Anterior cingulate cortex (tissue), 58 donors: Measurements from ENCODE around the gene SCARB1.
"Not testable (repeated sequence)": the region's sequence is repeated elsewhere in the genome, so short reads cannot be mapped to it uniquely, and the experiment has no call there.

Source experiments
- DNase-seq, 58 donors: peaks; one replicate each; lab custom pipeline; 2025; lab: John Stamatoyannopoulos, UW

SCARB1 gene

GRCh38 chr12:124863416-124864325, at the start of gene SCARB1:
SCARB1 (minus strand) TSS chr12:124863864; CDS start chr12:124863720, 144 bp downstream.
- peak in 56 of 58 donors; percentile 15 to 91 (median 79) for DNase-seq

GRCh38 chr12:124912529-124913287, 49.0 kb upstream of the SCARB1 start:
- not testable (repeated sequence) for DNase-seq

DNA sequence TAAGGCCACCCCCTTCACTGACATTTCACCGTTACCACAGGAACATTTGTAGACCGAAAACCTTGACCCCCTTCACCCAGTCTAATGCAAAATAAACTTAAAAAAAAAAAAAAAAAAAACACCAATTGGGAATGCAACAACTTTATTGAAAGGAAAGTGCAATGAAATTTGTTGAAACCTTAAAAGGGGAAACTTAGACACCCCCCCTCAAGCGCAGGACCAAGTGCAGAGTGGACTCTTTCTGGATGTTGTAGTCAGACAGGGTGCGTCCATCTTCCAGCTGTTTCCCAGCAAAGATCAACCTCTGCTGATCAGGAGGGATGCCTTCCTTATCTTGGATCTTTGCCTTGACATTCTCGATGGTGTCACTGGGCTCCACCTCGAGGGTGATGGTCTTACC, 47.9 kb upstream of the SCARB1 start:
- DNase-seq, result not testable (repeated sequence)

DNA sequence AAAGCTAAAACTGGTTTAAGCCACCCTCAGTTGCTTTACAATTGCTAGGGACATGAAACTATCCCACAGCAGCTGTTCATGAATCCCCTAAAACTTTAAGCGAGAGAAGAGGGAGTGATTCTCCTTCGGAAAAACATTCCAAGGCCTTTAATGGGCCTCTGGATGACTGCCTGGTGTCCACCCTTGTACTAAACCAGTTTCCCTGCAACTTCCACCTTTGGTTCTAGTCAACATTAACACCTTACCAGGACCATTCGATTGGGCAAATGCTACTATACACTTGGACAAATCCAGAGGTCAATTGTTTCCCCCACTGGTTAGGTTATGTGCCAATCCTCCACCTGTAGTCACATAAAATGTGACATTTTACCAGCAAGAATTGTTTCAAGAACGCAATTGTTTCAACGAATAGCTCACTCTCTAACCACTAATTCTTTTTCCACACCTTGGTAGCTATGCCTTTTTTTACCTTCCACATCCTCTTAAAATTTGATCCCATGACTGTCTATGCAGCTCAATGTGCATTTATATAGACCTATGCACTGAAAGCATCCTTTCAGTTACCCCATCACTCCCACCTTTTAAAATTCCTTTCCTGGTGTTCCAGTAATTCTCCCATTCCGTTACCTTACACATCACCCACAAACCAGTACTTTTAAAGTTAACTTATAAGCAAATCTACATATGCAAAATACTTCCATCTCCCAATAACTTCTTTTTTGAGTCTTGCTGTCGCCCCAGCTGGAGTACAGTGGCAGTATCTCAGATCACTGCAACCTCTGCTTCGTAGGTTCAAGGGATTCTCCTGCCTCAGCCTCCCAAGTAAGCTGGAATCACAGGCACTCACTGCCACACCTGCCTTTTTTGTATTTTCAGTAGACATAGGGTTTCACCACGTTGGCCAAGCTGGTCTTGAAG, 47.2 kb upstream of the SCARB1 start:
- DNase-seq, result no peak

DNA sequence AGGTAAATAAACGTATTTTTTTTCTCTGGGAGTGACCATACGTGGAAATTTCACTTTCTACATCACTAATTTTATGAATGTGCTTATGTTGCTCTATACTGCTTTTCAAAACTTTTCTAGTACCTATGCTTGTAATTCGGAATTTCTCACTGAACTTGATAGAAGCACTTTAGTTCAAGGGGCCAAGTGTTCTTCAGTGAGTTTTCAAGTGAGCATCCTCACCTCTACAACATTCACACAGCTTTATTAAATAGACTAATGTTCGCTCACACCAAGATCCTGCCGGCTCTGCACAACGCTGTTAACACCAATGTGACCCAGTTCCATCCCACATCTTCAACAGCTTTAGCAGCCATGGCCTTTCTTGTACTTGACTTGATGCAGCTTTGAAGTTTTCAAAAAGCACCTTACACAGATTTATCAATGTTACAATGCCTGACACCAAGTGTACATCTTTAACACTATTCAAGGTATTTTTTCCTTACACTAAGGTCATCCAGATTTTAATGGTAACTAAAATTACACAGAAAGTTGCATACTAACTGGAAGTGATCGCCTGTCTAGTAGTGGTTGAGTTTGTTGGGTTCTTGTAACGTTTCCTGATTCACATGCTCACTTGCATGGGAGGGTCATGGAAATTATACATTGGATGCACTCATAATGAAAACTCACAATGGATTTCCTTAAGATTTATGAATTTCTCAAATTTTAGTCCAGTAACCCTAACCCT, 46.3 kb upstream of the SCARB1 start:
- no peak for DNase-seq

- no peak for DNase-seq
These were observed 43.1 kb upstream of the SCARB1 start for GRCh38 chr12:124906606-124907261.

- DNase-seq, result peak in 55 of 58 donors; percentile 1 to 90 (median 61)
These were observed 40.8 kb upstream of the SCARB1 start for GRCh38 chr12:124904306-124905098.

GRCh38 chr12:124902916-124903315, 39.3 kb upstream of the SCARB1 start:
- DNase-seq, result peak in 1 of 58 donors; percentile 8

DNA sequence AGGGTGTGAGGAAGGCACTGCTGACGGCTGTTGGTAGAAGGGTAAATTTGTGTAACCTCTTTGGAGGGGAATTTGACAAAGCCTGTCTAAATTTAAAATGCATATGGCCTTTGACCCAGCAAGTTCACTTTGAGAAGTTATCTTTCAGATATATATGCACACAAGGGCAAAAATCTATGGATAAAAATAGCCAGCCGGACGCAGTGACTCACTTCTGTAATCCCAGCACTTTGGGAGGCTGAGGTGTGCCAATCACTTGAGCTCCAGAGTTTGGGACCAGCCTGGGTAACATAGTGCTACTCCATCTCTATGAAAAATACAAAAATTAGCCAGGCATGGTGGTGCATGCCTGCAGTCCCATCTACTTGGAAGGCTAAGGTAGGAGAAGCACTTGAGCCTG, 37.3 kb upstream of the SCARB1 start:
- DNase-seq, result no peak

DNA sequence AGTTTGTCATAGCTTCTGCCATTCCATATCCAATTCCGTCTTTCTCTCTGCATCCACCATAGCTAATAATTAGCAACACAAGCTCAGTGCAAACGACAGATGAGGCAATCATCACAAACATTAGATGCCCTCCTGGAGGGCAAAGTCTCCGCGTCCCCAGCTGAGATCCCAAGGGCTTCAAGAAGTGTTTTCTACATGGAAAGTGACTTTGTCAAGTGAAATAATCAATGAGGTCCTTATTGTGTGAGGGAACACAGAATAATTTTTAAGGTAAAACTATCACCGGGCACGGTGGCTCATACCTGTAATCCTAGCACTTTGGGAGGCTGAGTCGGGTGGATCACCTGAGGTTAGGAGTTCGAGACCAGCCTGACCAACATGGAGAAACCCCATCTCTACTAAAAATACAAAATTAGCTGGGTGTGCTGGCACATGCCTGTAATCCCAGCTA, 36.7 kb upstream of the SCARB1 start:
- not testable (repeated sequence) for DNase-seq

DNA sequence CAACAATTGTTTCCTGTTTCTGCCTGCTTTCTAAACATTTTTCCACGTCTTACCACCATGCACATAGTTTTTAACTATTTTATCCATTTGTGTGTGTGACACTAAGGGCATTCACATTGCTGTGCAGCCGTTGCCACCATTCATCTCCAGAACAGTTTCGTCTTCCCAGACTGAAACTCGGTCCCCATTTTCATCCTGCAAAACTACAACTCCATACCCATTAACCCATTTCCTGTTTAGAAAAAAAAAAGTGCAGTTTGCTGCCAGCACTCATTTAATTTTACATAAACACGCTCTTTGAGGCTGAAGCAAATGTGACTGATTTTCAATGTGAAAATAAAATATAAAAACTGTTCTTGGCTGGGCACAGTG, 35.2 kb upstream of the SCARB1 start:
- no peak for DNase-seq

GRCh38 chr12:124898200-124898922, 34.7 kb upstream of the SCARB1 start:
- peak in 50 of 58 donors; percentile 3 to 78 (median 36) for DNase-seq

DNA sequence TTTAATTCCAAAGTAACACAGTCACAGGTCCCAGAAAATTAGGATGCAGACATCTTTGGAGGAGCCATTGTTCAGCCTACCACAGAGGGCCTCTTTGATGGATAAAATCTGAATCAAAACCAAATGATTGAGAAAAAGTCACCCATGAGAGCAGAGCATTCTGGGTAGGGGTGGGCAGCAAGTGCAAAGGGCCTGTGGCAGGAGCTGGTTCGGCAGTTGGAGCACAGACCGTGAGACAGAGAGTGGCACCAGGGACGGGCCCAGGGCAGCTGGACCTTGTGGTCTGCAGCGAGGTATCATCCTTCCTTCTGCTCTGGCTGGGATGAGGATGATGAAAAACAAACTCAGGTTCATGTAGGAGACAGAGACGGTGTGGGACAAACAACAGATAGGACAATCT, 32.8 kb upstream of the SCARB1 start:
- no peak for DNase-seq

DNA sequence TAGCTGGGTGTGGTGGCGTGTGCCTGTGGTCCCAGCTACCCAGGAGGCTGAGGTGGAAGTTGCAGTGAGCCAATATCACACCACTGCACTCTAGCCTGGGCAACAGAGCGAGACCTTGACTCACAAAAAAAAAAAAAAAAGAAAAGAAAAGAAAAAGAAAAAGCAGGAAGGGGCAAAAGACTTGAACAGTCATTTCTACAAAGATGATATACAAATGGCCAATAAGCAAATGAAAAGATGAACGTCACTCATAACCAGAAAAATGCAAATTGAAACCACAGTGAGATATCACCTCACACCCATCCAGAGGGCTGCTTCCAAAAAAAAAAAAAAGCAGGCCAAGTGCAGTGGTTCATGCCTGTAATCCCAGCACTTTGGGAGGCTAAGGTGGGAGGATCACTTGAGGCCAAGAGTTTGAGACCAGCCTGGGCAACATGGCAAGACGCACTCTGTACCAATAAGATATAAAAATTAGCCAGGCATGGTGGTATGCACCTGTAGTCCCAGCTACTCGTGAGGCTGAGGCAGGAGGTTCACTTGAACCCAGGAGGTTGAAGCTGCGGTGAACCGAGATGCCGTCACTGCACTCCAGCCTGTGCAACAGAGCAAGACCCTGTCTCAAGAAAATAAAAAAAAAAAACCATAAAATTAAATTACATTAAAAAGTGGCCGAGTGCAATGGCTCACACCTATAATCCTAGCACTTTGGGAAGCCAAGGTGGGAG, 30.3 kb upstream of the SCARB1 start:
- no peak for DNase-seq

- DNase-seq, result peak in 6 of 58 donors; percentile 1 to 18 (median 8)
These were observed 24.6 kb upstream of the SCARB1 start for GRCh38 chr12:124888260-124888659.

- DNase-seq, result not testable (repeated sequence)
These were observed 24.1 kb upstream of the SCARB1 start for GRCh38 chr12:124887766-124888165.
